ENCODE data around the gene UBE3C.

The UBE3C gene

GRCh38 chr7:157299317-157299612 lies 160.5 kb downstream of the UBE3C start:
- DNase-seq: no peak

GRCh38 chr7:157299613-157300368 lies 161.1 kb downstream of the UBE3C start:
- DNase-seq: no peak

- DNase-seq: no peak
Measured at GRCh38 chr7:157300369-157300825, 161.7 kb downstream of the UBE3C start.

- DNase-seq: no peak
Measured at GRCh38 chr7:157301610-157302120, 162.9 kb downstream of the UBE3C start.

GRCh38 chr7:157306846-157307838 lies 168.4 kb downstream of the UBE3C start:
- DNase-seq: no peak

GRCh38 chr7:157309988-157310668 lies 171.4 kb downstream of the UBE3C start:
- no peak for DNase-seq

- DNase-seq: no peak
Measured at GRCh38 chr7:157310676-157311185, 172.0 kb downstream of the UBE3C start.

GRCh38 chr7:157312941-157313340 lies 174.2 kb downstream of the UBE3C start:
- no peak for DNase-seq

GRCh38 chr7:157313645-157314044 lies 174.9 kb downstream of the UBE3C start:
- no peak for DNase-seq

GRCh38 chr7:157318015-157318706 lies 179.4 kb downstream of the UBE3C start:
- DNase-seq: no peak
